Measurements from ENCODE around the gene CNOT9.

CNOT9 gene

GRCh38 chr2:218569038-218569431 is 396 bp downstream of the CNOT9 start:
- Histone ChIP-seq H3K4me1 (ENCODE audit: insufficient read depth, low read length) (peaks cover 60% of the 10 kb centered on the region), H2AFZ (ENCODE audit: low read depth, low read length) (peak overlapping the region; percentile 96), H3K9me3 (ENCODE audit: insufficient read depth, low read length, severe bottlenecking) (no peaks in the 10 kb centered on the region), H3K4me3 (ENCODE audit: low read depth in 1 of 2, low read length in 2 of 2) (peak overlapping the region; percentile 65 to 80), H4K20me1 (ENCODE audit: insufficient read depth, low read length) (peaks cover 33% of the 10 kb centered on the region; the same call in 1 of the 2 replicates), H3K27ac (ENCODE audit: low read length) (peak overlapping the region; percentile 100), H3K79me2 (ENCODE audit: insufficient read depth, low read length) (peaks cover 97% of the 10 kb centered on the region), H3K9ac (ENCODE audit: low read depth, low read length) (peak overlapping the region; percentile 91), H3K27me3 (ENCODE audit: insufficient read depth, low read length, poor library complexity) (no peaks in the 10 kb centered on the region), H3K4me2 (ENCODE audit: insufficient read depth, low read length) (peak overlapping the region; percentile 76), H3K36me3 (ENCODE audit: insufficient read depth, low read length) (peaks cover 53% of the 10 kb centered on the region)
- DNase-seq, result no peak
- ATAC-seq (ENCODE audit: insufficient read depth, low read depth), result no peak
- TF ChIP-seq CTCF (IDR thresholded peaks at IDR 0.05; ENCODE audit: borderline replicate concordance, extremely low read depth, low read length, poor library complexity, severe bottlenecking) (no peak), EZH2 (IDR thresholded peaks at IDR 0.05; ENCODE audit: borderline replicate concordance, low read depth, low read length, severe bottlenecking) (no peak)

- no peaks in the 10 kb centered on the region for H3K9me3 ChIP-seq (ENCODE audit: insufficient read depth, low read length, severe bottlenecking)
- no peak for TF ChIP-seq CTCF (IDR thresholded peaks at IDR 0.05; ENCODE audit: borderline replicate concordance, extremely low read depth, low read length, poor library complexity, severe bottlenecking)
- no peak for TF ChIP-seq EZH2 (IDR thresholded peaks at IDR 0.05; ENCODE audit: borderline replicate concordance, low read depth, low read length, severe bottlenecking)
- no peak for ATAC-seq (ENCODE audit: insufficient read depth, low read depth)
- H3K36me3 ChIP-seq (ENCODE audit: insufficient read depth, low read length), result peaks cover 56% of the 10 kb centered on the region
- H3K79me2 ChIP-seq (ENCODE audit: insufficient read depth, low read length), result peaks cover 97% of the 10 kb centered on the region
- peak overlapping the region; percentile 76 for H3K4me2 ChIP-seq (ENCODE audit: insufficient read depth, low read length)
- peak overlapping the region; percentile 100 for H3K27ac ChIP-seq (ENCODE audit: low read length)
- H2AFZ ChIP-seq (ENCODE audit: low read depth, low read length), result no peak overlapping the region
- peak overlapping the region; percentile 91 for H3K9ac ChIP-seq (ENCODE audit: low read depth, low read length)
- peaks cover 39% of the 10 kb centered on the region; the same call in 1 of the 2 replicates for H4K20me1 ChIP-seq (ENCODE audit: insufficient read depth, low read length)
- peaks cover 58% of the 10 kb centered on the region for H3K4me1 ChIP-seq (ENCODE audit: insufficient read depth, low read length)
- H3K27me3 ChIP-seq (ENCODE audit: insufficient read depth, low read length, poor library complexity), result no peaks in the 10 kb centered on the region
- DNase-seq, result peak; percentile 23
- peak overlapping the region; percentile 65 to 80 for H3K4me3 ChIP-seq (ENCODE audit: low read depth in 1 of 2, low read length in 2 of 2)
Measured at GRCh38 chr2:218569661-218570500, 1.2 kb downstream of the CNOT9 start.

- TF ChIP-seq CTCF (IDR thresholded peaks at IDR 0.05; ENCODE audit: borderline replicate concordance, extremely low read depth, low read length, poor library complexity, severe bottlenecking) (no peak), EZH2 (IDR thresholded peaks at IDR 0.05; ENCODE audit: borderline replicate concordance, low read depth, low read length, severe bottlenecking) (no peak)
- Histone ChIP-seq H4K20me1 (ENCODE audit: insufficient read depth, low read length) (peaks cover 49% of the 10 kb centered on the region; the same call in 1 of the 2 replicates), H3K9me3 (ENCODE audit: insufficient read depth, low read length, severe bottlenecking) (no peaks in the 10 kb centered on the region), H3K36me3 (ENCODE audit: insufficient read depth, low read length) (peaks cover 66% of the 10 kb centered on the region), H3K4me3 (ENCODE audit: low read depth in 1 of 2, low read length in 2 of 2) (peak overlapping the region in 1 of 2 experiments; percentile 65; a peak in 1 of 4 replicates), H2AFZ (ENCODE audit: low read depth, low read length) (no peak overlapping the region), H3K4me2 (ENCODE audit: insufficient read depth, low read length) (peak overlapping the region; percentile 76), H3K27ac (ENCODE audit: low read length) (no peak overlapping the region; the same call in 1 of the 2 replicates), H3K9ac (ENCODE audit: low read depth, low read length) (peak overlapping the region; percentile 91; the same call in 1 of the 2 replicates), H3K79me2 (ENCODE audit: insufficient read depth, low read length) (peaks cover 97% of the 10 kb centered on the region), H3K4me1 (ENCODE audit: insufficient read depth, low read length) (peaks cover 50% of the 10 kb centered on the region), H3K27me3 (ENCODE audit: insufficient read depth, low read length, poor library complexity) (no peaks in the 10 kb centered on the region)
- DNase-seq (no peak), ATAC-seq (ENCODE audit: insufficient read depth, low read depth) (no peak)
Measured at GRCh38 chr2:218570850-218571249, 2.2 kb downstream of the CNOT9 start.

All from DND-41 (cell line).